ENCODE measurements around the gene GRK3.

DNA sequence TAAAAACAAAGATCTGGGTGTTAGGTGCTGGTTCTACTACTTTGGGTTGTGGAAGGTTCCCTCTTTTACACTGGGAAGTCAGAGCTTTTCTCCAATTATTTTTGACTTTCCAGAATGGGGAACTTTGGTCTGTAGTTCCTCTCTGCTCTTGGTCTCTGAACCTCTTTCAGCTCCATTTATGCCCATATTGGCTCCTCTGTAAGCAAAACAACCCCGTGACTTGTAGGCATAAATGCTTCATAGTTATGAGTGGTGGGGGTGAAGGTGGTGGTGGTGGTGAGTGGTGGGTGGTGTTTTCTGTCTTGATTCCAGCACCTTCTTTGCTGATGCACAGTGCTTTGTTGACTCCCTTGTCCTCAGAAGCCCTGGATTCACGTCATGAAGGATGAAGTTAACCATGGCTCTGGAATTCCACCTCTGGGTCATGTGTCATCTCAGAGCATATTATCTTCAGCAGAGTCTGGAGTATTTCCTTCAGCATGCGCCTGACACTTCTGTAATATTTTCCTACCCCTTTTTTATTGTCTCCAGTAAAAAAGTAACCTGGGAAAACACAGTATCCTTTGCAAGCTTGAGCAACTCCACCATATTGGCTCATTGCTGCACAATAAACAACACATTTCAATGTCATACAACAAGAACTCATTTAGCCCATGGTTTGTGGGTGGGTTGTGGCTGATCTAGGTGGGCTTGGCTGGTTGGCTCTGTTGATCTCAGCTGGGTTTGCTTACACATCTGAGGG lies 24.1 kb upstream of the GRK3 start:
- TF ChIP-seq ZNF274 (IDR thresholded peaks at IDR 0.05; ENCODE audit: low read depth, low read length): no peak
- no peak for TF ChIP-seq YY1 (IDR thresholded peaks at IDR 0.05; ENCODE audit: insufficient read depth, insufficient read length)

All from NT2/D1 (cell line).